BE2C (cell line): Measurements from ENCODE around the gene SPINK4.

Source experiments
- DNase-seq: peaks from one replicate; pipeline ENCODE4 v3.0.0-alpha.2; 2020
- H3K27me3 ChIP-seq: fragments of 250-450 bp; sonication (Bioruptor Pico); 2 replicates; pipeline ENCODE4 v1.5.1; 2020; ENCODE audit warnings: mild to moderate bottlenecking
- H3K36me3 ChIP-seq: fragments of 250-450 bp; sonication (Bioruptor Pico); 2 replicates; pipeline ENCODE4 v1.5.1; 2020; ENCODE audit warnings: mild to moderate bottlenecking
- H3K4me1 ChIP-seq: fragments of 250-450 bp; sonication (Bioruptor Pico); 2 replicates; pipeline ENCODE4 v1.5.1; 2020
- H3K4me3 ChIP-seq: 2 replicates; pipeline ENCODE4 v1.5.1; 2011; ENCODE audit warnings: low read depth, low read length
- H3K9me3 ChIP-seq: fragments of 250-450 bp; sonication (Bioruptor Pico); 2 replicates; pipeline ENCODE4 v1.5.1; 2020
- TF ChIP-seq, protein P1 (sequence below): IDR thresholded peaks from 2 replicates; pipeline ENCODE4 v1.5.1; 2012; ENCODE audit warnings: mild to moderate bottlenecking, low read depth, low read length

The SPINK4 gene

DNA sequence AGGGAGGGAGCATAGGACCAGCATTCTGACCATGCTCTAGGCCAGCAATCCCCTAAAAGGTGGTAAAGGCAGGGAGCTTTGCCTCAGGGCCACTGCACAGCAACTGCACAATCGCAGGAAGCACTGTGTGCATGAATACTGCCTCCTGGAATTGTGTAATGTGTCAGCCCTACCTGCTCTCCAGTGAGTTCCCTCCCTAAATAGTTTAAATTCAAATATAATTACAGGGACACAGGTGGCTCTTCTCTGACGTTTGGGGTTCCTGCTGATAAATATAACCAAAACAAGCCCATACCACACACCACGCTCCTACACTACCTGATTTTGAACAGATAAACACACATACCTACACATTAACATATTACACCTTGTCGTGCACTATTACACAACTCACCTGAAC is 15.5 kb downstream of the SPINK4 start:
- no peak for DNase-seq
- TF ChIP-seq, protein P1, sequence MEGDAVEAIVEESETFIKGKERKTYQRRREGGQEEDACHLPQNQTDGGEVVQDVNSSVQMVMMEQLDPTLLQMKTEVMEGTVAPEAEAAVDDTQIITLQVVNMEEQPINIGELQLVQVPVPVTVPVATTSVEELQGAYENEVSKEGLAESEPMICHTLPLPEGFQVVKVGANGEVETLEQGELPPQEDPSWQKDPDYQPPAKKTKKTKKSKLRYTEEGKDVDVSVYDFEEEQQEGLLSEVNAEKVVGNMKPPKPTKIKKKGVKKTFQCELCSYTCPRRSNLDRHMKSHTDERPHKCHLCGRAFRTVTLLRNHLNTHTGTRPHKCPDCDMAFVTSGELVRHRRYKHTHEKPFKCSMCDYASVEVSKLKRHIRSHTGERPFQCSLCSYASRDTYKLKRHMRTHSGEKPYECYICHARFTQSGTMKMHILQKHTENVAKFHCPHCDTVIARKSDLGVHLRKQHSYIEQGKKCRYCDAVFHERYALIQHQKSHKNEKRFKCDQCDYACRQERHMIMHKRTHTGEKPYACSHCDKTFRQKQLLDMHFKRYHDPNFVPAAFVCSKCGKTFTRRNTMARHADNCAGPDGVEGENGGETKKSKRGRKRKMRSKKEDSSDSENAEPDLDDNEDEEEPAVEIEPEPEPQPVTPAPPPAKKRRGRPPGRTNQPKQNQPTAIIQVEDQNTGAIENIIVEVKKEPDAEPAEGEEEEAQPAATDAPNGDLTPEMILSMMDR: no peak
- no peaks in the 10 kb centered on the region for H3K9me3 ChIP-seq
- no peaks in the 10 kb centered on the region for H3K4me1 ChIP-seq
- H3K36me3 ChIP-seq: peaks cover 77% of the 10 kb centered on the region
- no peak overlapping the region for H3K4me3 ChIP-seq
- H3K27me3 ChIP-seq: no peaks in the 10 kb centered on the region

DNA sequence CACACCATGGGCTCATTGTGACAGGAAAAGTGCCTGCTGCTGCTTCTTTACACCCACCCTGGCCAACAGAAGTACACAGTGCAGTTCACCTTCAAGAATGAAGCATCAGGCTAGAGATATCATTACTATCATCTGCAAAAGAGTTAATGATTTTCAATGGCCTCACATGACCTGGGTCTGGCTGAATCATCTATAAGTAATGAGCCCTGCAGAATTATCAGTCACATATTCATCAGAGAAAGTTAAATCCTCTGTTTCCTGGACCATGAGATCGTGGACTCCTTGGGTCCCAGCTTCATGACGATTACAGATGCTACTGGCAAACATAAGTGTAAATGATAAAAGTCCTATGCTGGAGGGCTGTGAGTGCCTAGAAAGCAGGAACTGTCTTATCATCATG is 16.3 kb downstream of the SPINK4 start:
- Histone ChIP-seq H3K27me3 (no peaks in the 10 kb centered on the region), H3K4me1 (no peaks in the 10 kb centered on the region), H3K36me3 (peaks cover 82% of the 10 kb centered on the region), H3K4me3 (no peak overlapping the region), H3K9me3 (no peaks in the 10 kb centered on the region)
- TF ChIP-seq, protein P1: no peak
- no peak for DNase-seq

DNA sequence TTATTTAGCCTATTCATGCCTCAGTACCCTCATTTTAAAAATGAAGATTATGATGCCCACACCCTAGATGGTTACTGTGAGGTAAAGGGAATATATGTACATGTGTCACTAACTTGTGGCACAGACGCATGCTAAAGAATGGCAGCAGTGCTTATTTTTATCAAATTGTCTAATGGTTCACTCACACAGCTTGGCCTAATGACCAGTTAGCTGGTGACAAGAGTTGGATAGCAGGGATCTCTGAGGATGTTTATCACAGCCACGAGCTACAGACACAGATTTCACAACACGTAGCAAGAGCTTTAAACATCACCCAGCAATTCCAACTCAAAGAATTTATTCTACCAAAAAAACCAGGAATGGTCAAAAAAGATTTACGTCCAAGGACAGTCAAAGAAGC is 17.3 kb downstream of the SPINK4 start:
- TF ChIP-seq, protein P1: no peak
- Histone ChIP-seq H3K36me3 (peaks cover 91% of the 10 kb centered on the region), H3K9me3 (no peaks in the 10 kb centered on the region), H3K27me3 (no peaks in the 10 kb centered on the region), H3K4me3 (no peak overlapping the region), H3K4me1 (no peaks in the 10 kb centered on the region)
- no peak for DNase-seq

DNA sequence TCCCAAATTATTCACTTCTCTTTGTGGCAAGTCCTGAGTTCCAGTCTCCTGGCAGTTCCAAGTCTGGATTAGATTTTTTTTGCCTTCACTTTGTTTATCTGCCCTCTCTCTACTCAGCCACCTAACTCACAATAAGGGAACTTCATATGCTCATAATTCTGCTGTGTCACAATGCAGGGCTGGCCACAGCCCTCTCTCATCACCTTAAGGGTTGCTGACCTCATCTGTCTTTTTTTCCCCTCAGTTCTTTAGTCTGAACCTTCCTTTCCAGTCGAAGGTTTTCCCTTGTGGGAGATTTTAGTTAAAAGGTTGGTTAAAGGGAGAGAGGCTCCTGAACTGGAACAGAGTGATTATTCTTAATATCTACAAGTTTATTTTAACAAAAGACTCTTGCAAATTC is 20.4 kb downstream of the SPINK4 start:
- no peaks in the 10 kb centered on the region; the same call in 1 of the 2 replicates for H3K4me1 ChIP-seq
- no peak for DNase-seq
- TF ChIP-seq, protein P1: no peak
- no peaks in the 10 kb centered on the region for H3K9me3 ChIP-seq
- no peak overlapping the region for H3K4me3 ChIP-seq
- H3K36me3 ChIP-seq: peaks cover 68% of the 10 kb centered on the region
- no peaks in the 10 kb centered on the region for H3K27me3 ChIP-seq

DNA sequence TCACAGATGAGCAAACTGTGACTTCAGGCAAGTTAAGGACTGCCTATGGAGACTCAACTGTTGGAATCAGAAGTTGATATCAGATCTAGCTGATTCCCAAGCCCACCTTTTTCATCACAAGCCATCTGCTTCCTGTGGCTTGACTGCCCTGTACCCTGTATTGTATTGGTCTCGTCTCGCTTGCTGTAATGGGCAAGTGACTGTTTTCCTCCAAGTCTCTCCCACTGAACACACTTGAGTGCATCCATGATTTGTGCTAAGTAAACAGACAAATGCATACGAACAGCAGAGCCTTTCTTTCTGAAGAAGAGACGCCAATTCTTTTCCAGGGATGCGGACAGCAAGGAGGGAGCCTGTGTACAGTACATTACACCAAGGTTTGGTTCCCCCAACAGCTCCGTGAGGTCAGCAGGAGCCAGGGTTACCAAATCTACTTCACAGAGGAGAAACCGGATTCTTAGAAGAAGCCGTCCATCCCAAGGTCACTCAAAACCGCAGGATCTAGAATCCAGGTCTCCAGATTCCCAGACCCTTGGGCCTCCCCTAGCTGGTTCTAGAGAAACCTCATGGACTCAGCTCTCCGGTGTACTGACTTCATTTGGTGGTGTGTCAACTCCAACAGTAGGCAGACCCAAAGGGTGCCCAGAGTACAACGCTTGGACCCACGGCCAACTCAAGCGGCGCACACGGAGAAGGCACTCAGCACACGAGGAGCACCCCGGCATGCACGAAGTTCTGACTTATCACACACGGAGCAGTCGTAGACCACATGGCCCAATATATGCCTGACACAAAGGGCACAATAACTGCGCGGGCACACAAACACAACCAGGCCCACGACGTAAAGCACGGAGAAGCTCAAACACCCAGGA is 23.4 kb downstream of the SPINK4 start:
- H3K27me3 ChIP-seq: no peaks in the 10 kb centered on the region
- no peaks in the 10 kb centered on the region; the same call in 1 of the 2 replicates for H3K4me1 ChIP-seq
- TF ChIP-seq, protein P1: no peak
- H3K4me3 ChIP-seq: peak overlapping the region; percentile 92
- no peaks in the 10 kb centered on the region for H3K9me3 ChIP-seq
- H3K36me3 ChIP-seq: peaks cover 46% of the 10 kb centered on the region
- peak; percentile 23 for DNase-seq

DNA sequence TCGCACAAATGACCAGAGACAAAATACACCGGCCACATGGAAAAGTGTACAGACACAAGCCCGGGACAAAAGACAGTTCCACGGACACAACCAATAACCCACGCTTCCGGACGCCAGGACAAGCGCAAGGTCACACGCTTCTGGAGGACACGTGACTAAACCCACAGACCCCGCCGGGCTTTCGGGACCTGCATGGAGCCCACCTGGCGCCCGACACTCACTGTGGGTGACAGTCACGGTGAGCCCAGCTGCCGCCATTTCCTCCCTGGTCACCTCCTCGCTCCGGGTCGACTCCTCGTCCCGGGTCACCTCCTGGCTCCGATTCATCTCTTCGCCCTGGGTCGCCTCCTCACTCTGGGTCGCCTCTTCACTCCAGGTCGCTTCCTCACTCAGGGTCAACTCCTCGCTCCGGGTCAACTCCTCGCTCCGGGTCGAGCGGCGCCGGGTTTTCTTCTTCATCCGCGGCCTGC is 24.1 kb downstream of the SPINK4 start:
- peak; percentile 44 for DNase-seq
- TF ChIP-seq, protein P1: no peak
- H3K36me3 ChIP-seq: peaks cover 39% of the 10 kb centered on the region
- no peaks in the 10 kb centered on the region for H3K9me3 ChIP-seq
- no peaks in the 10 kb centered on the region for H3K27me3 ChIP-seq
- H3K4me1 ChIP-seq: no peaks in the 10 kb centered on the region; the same call in 1 of the 2 replicates
- H3K4me3 ChIP-seq: peak overlapping the region; percentile 92
